ENCODE data around the gene OTX2.

GRCh38 chr14:56809270-56810146 is 771 bp downstream of the OTX2 start:
- TF ChIP-seq CTCF (conservative IDR thresholded peaks at IDR 0.05; ENCODE audit: low read depth in 2 of 2): no peak
- no peak for TF ChIP-seq STAT1 (IDR thresholded peaks at IDR 0.05; ENCODE audit: unreplicated experiment)
- peak; percentile 88 for TF ChIP-seq EZH2 (IDR thresholded peaks at IDR 0.05; ENCODE audit: low read depth, unreplicated experiment)
